NCI-H1092 (cell line): Measurements from ENCODE around the gene MMP24.
A peak's percentile ranks its signal among the peaks of the same experiment; 100 is the strongest.

ENCODE experiments used
- DNase-seq: peaks from one replicate; lab custom pipeline; 2025; lab: John Stamatoyannopoulos, UW

The MMP24 gene

DNA sequence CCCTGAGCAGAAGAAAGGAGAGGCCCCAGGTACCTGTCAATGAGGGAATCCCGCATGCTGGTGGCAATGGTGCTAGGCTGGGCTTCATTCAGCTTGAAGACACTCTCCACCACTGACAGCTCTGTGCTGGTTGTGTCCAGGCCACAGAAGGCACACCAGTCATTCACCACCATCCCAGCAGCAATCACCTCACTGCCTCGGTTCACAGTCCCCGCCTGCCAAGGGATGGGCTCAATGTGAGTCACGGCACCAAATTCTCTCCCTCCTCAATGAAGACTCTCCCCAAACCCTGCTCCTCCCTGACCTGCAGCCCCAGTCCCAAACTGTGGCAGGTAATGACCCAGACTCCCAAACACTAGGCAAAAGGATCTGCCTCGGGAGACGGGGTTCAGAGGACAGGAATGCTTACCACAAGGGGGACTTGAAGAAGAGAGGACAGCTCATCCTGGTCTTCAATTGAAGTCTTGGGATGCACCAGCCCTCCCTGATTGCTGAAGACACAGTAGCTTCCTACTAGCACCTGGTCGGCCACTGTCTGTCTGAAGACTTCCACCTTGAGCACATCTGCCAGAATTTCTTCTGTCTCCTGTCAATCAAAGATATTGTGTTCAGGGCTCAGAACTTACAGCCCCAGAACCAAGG, 53.2 kb downstream of the MMP24 start:
- DNase-seq = no peak

DNA sequence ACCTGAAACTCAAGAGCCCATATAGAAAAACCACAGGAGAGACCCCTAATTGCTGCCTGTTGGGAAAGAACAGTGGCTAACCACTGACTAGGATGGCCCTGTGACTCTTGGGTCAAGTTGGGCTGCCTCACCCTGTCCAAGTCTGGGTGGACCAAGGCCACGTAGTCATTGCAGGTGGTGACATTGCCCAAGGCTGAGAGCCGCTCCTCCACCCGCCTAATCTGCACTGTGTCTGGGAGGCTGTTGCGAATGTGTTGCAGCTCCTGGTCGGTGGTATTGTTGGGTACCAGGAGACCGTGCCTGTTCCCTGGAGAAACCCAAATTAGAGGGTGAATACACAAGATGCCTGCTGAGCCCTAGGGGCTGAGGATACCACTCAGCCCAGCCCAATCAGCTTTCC, 54.0 kb downstream of the MMP24 start:
- no peak for DNase-seq

DNA sequence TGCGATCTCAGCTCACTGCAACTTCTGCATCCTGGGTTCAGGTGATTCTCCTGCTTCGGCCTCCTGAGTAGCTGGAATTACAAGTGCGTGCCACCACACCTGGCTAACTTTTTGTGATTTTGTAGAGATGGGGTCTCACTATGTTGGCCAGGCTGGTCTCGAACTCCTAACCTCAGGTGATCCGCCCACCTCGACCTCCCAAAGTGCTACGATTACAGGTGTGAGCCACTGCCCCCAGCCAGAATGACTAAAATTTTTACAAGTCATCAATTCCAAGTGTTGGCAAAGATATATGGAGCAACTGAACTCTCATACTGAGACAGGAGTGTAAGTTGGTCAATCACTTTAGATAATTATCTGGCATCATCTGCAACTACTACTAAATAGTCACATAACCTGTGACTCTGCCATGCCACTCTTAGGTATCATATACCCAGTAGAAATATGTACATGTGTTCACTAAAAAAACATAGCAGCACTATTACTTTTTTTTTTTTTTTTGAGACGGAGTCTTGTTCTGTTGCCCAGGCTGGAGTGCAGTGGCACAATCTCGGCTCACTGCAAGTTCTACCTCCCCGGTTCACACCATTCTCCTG, 55.1 kb downstream of the MMP24 start:
- no peak for DNase-seq

DNA sequence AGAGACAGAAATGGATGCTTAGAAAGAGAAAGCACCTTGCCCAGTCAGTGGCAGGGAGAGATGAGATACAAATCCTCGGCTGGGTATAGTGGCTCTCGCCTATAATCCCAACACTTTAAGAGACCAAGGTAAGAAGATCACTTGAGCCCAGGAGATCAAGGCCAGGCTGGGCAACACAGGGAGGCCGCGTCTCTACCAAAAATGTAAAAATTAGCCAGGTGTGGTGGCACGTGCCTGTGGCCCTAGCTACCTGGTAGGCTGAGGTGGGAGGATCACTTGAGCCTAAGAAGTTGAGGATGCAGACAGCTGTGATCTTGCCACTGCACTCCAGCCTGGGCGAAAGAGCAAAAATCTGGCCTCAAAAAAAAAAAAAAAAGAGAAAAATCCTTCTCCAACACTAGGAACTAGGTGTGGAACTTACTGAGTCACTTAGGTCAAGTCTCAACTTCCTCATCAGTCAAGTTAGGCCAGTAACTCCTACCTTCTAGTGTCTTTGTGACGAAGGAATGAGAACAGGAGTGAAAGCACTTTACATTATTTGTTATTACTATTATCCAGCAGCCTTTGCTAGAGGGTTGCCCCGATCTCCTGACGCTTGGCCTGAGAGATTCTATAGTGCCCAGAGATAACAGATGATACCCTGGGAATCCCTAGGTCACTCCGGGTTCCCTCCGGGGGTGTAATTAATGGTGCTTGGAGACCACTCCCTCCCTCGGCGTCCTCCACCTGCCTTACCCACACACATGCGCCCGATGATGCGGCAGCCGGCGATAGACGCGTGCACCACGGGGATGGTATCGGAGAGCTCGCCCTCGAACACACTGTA, 57.2 kb downstream of the MMP24 start:
- DNase-seq = no peak

DNA sequence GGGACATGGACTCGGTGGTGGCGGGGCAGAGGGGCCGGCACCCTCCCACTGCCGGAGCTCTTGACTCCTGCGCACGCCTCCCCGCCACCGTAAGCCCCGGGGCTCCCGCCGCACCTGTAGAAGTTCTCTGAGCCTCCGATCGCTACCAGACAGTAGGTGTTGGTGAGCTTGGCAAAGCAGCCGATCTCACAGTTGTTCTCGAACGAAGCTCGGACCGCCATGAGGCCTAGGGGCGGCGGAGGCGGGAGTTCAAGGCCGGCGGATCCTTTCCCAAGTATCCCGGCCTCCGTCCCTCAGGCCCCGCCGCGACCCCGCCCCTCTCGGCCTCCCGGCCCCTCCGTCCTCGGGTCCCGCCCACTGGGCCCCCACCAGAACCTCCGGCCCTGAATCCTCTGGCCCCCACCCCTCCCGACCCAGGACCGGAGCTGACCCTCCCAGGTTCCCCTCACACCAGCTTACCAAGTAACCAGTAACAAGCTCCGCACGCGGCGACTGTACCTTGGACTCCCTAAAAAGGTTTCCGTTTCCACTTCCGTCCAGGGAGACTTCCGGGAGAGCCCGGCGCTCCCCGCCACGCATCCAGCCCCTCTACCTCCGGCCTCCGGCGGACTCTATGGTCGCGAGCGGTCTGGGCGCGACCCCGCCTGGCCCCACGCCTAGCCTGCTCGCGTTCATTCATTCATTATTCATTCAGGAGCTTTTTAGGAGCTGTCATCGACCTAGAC, 57.9 kb downstream of the MMP24 start, which contains the start of gene EIF6:
Gene EIF6 (minus strand): TSS at position 506 of the 725 bp plus-strand sequence. CDS start 285 bp downstream, at position 221.
- DNase-seq = peak; percentile 70

- no peak for DNase-seq
Measured at GRCh38 chr20:35284992-35285805, 58.7 kb downstream of the MMP24 start.

GRCh38 chr20:35285806-35286076, 59.3 kb downstream of the MMP24 start:
- DNase-seq = no peak

- no peak for DNase-seq
Measured at GRCh38 chr20:35286077-35286898, 59.8 kb downstream of the MMP24 start.

- DNase-seq = no peak
Measured at GRCh38 chr20:35286899-35287508, 60.5 kb downstream of the MMP24 start.

- DNase-seq = no peak
Measured at GRCh38 chr20:35287509-35288324, 61.2 kb downstream of the MMP24 start.

GRCh38 chr20:35288325-35289060, 62.0 kb downstream of the MMP24 start:
- DNase-seq = no peak

- DNase-seq = no peak
Measured at GRCh38 chr20:35290186-35290886, 63.8 kb downstream of the MMP24 start.

GRCh38 chr20:35290887-35291417, 64.5 kb downstream of the MMP24 start:
- no peak for DNase-seq

DNA sequence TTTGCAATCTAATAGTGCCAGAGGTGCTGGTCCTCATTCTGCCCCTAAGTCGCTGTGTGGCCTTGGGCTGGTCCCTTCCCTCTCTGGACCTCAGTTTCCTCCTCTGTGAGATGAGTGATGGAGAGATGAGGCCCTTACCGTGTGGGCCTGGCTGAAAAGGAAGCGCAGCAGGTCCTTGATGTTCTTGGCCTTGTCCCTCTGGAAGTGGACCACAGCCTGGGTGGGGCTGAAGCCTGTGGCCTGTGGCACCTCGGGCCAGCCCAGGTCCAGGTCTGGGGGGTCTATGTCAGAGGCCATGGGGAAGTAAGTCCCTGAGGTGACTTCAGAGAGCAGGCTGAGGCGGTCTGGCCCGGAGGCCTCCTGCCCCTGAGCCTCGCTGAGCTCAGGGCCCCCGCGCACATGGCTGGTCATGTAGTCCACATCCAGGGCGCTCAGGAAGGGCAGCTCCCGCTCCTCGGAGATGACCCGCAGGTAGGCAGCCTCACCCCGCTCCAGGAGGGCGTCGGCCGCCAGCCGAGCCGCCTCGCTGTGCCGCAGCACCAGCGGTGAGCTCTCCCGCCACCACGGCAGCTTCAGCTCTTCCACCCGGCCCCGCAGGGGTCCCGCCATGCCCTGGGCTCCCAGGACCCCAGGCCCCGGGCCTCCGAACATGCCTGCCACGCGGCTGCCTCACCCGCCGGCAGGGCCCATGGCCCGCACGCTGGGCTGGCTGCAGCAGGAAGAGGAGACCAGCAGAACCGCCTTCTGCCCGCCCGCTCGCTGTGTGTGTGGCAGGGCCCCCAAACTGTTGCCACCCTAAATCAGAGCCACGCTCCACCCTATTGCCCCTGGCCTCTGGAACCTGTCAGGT, 65.4 kb downstream of the MMP24 start, which contains the start of gene FAM83C:
Gene FAM83C (minus strand): TSS at position 772 of the 850 bp plus-strand sequence. CDS start 121 bp downstream, at position 651.
- DNase-seq = no peak

DNA sequence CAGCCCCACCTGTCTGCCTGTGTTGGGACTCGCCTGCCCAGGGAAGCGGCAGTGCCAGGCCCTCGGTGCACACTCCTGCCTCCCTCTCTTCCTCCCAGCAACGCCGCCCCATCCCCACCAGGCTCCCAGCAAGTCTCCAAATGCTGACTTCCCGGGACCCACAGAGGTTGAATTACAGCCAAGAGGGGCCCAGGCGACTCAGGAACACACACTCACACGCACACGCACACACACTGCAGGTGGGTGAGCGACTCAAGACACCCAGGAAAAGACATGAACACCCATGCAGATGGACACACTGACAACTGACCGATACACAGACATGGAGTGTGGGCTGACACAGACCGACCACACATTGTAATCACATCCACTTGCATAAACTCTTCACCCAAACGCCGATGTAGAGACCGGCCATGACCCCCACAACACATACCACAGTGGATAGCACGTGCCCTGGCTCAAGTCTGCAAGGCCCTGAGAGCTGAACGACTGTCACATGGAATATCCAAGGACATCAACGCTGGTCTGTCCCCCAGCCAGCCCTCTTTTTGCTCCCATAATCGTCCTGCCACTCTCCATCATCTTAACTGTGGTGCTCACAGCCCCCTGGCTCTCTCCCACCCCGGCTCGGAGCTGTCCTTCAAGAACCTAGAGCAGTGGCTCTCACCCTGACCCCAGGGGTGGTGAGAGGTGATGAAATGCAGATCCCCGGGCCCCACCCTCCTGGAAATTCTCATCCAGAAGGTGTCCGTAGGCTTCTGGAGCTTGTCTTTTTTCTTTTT, 66.2 kb downstream of the MMP24 start:
- DNase-seq = no peak
